Stimulated activated CD4-positive, alpha-beta T cell treated with anti-CD3 and anti-CD28 coated beads, Interleukin-12 subunit alpha, Interleukin-12 subunit beta, amount 100 ng/mL, for 48 hours (primary cell): ENCODE measurements around the gene ARSH.
"Not testable (repeated sequence)": the region's sequence is repeated elsewhere in the genome, so short reads cannot be mapped to it uniquely, and the experiment has no call there.

Experiments
- DNase-seq, 3 donors: peaks; one replicate each; pipeline ENCODE4 v3.0.0-alpha.2; 2020; ENCODE audit warnings: low read depth in 2 of 3, low spot score in 1 of 3

ARSH gene

GRCh38 chrX:3029129-3029528 lies 22.8 kb downstream of the ARSH start:
- DNase-seq, result no peak

GRCh38 chrX:3037218-3037617 lies 30.9 kb downstream of the ARSH start:
- DNase-seq, result no peak

GRCh38 chrX:3044196-3044595 lies 37.9 kb downstream of the ARSH start:
- no peak for DNase-seq

GRCh38 chrX:3044671-3045070 lies 38.3 kb downstream of the ARSH start:
- DNase-seq, result no peak

GRCh38 chrX:3046253-3047240 lies 40.2 kb downstream of the ARSH start:
- DNase-seq, result no peak

GRCh38 chrX:3050523-3051175 lies 44.3 kb downstream of the ARSH start:
- not testable (repeated sequence) for DNase-seq

GRCh38 chrX:3052860-3053259 lies 46.5 kb downstream of the ARSH start:
- DNase-seq, result no peak

GRCh38 chrX:3066555-3066954 lies 60.2 kb downstream of the ARSH start:
- no peak for DNase-seq

- DNase-seq, result no peak
Measured at GRCh38 chrX:3075959-3076358, 69.6 kb downstream of the ARSH start.

- no peak for DNase-seq
Measured at GRCh38 chrX:3076416-3076991, 70.2 kb downstream of the ARSH start.
